Retinal pigment epithelial cell (primary cell): Measurements from ENCODE around the gene ANTXR2.

Source experiments
- DNase-seq: peaks from one replicate; pipeline ENCODE4 v3.0.0-alpha.2; 2010; ENCODE audit warnings: low read depth
- H3K4me3 ChIP-seq: 2 replicates; pipeline ENCODE4 v1.5.1; 2011; ENCODE audit warnings: mild to moderate bottlenecking, low read length, control low read depth, moderate library complexity
- CTCF ChIP-seq: conservative IDR thresholded peaks from 2 replicates; pipeline ENCODE4 v1.5.1; 2011; ENCODE audit warnings: low read depth, low read length, control low read depth, inconsistent platforms

The ANTXR2 gene

GRCh38 chr4:79979785-79980437 lies 93.1 kb downstream of the ANTXR2 start:
- H3K4me3 ChIP-seq, result no peak overlapping the region
- no peak for TF ChIP-seq CTCF
- DNase-seq, result no peak

GRCh38 chr4:79977131-79977840 lies 95.7 kb downstream of the ANTXR2 start:
- no peak for DNase-seq
- no peak for TF ChIP-seq CTCF
- H3K4me3 ChIP-seq, result no peak overlapping the region

GRCh38 chr4:79964400-79965211 lies 108.4 kb downstream of the ANTXR2 start:
- no peak for DNase-seq
- TF ChIP-seq CTCF, result no peak
- H3K4me3 ChIP-seq, result peak overlapping the region; percentile 25

- H3K4me3 ChIP-seq, result no peak overlapping the region
- TF ChIP-seq CTCF, result no peak
- no peak for DNase-seq
Observed at GRCh38 chr4:79964020-79964399, 109.0 kb downstream of the ANTXR2 start.

GRCh38 chr4:79959652-79960051 lies 113.4 kb downstream of the ANTXR2 start:
- H3K4me3 ChIP-seq, result no peak overlapping the region
- TF ChIP-seq CTCF, result no peak
- no peak for DNase-seq

- no peak overlapping the region for H3K4me3 ChIP-seq
- no peak for TF ChIP-seq CTCF
- DNase-seq, result no peak
Observed at GRCh38 chr4:79958466-79959264, 114.4 kb downstream of the ANTXR2 start.
